ENCODE results near the gene ZFC3H1.
"Not testable (repeated sequence)": the region's sequence is repeated elsewhere in the genome, so short reads cannot be mapped to it uniquely, and the experiment has no call there.

ZFC3H1 gene

DNA sequence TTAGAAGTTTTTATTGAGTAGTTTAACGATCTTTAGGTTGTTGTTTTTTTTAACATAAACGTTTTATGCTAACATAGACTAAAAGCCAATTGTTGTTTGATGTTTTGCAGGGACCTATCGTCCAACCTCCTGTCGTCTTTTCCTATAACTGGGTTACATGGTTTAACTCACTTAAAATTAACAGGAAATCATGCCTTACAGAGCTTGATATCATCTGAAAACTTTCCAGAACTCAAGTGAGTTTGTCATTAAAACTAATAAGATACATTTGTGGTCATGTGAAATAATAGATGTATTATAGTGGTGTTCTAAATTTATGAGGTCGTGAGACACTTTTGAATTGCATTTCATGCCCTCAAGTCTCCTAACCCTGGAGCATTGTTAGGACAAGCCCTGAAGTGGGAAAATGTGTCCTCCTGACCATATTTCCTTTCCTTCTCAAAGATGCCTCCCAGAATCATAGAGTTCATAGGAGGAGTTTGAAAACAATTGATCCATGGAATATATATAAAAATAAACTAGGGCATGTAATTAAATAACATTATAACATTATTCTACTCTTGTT, 84.9 kb downstream of the ZFC3H1 start:
- no peak for DNase-seq (ENCODE audit: low spot score)

DNA sequence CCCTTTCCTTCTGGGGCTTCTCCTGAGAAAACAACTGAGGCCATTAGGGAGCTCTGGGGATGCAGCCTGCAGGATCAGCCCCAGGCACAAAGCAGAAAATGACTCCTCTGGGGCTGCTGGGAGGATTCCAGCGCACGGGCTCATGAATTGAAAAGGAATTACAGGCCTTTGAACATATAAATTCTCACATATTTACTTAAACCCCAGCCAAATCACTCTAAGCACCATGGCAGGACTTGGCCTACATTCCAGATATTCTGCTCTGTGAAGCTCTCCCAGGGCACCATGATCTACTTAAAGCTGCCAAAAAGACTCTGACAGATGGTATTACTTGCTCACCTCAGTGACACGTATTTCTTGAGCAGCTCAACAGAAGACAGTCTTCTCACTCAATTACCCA, 87.2 kb downstream of the ZFC3H1 start:
- no peak for DNase-seq (ENCODE audit: low spot score)

DNA sequence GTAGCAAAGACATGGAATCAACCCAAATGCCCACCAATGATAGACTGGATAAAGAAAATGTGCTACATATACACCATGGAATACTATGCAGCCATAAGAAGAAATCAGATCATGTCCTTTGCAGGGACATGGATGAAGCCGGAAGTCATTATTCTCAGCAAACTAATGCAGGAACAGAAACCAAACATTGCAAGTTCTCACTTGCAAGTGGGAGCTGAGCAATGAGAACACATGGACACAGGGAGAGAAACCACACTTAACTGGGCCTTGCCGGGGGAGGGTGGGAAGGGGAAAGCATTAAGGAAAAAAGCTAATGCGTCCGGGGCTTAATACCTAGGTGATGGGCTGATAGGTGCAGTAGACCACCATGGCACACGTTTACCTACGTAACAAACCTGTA, 93.8 kb downstream of the ZFC3H1 start:
- not testable (repeated sequence) for DNase-seq (ENCODE audit: low spot score)

DNA sequence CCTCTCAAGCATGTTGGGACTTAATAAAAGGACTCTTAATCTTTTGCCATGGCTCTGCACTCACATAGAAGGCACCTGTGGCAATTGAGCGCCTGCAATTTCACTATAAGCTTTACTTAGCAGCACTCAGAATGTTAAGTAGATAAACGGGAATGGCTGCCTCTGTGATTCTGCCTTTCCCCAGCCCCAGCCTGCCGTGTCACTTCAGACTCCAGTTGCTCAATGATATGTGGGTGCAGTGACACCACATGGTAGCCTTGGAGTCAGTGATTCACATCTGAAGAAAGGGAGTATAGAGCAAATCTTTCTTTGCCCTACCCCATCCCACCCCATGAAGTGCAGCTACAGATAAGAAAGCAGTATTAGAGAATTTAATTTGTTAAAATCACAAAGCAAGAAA, 96.1 kb downstream of the ZFC3H1 start:
- DNase-seq (ENCODE audit: low spot score) = no peak

DNA sequence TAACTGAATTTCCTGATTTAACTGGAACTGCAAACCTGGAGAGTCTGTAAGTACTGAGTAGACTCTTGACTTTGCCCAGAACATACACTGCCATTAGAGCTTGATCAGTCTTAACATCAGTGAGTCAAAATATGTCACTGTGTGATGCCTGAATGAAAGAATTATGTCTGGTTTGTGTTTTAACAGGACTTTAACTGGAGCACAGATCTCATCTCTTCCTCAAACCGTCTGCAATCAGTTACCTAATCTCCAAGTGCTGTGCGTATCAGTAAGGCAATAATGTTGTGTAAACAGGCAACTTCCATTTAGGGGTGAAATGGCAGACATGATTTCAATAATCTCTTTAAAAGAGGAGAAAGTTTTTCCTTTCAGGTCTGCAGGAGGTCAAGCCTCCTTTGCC, 97.0 kb downstream of the ZFC3H1 start:
- DNase-seq (ENCODE audit: low spot score) = no peak

DNA sequence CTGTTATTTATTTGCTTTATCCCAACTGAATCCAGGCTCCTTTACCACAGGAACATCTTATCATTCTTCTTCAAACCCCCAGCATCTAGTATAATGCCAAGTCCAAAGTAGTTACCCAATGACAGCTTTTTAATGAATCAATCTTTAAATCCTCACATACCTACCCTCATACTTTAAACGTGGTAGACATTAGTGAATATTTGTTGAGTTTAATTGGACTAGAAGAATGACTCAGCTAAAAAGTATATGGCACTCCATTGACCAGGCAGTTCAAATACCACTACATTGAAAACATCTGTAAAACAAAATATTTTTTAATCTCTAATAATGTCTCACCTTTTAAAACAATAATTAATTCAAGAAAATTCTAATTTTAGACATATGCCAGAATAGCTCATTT, 98.1 kb downstream of the ZFC3H1 start:
- no peak for DNase-seq (ENCODE audit: low spot score)

DNA sequence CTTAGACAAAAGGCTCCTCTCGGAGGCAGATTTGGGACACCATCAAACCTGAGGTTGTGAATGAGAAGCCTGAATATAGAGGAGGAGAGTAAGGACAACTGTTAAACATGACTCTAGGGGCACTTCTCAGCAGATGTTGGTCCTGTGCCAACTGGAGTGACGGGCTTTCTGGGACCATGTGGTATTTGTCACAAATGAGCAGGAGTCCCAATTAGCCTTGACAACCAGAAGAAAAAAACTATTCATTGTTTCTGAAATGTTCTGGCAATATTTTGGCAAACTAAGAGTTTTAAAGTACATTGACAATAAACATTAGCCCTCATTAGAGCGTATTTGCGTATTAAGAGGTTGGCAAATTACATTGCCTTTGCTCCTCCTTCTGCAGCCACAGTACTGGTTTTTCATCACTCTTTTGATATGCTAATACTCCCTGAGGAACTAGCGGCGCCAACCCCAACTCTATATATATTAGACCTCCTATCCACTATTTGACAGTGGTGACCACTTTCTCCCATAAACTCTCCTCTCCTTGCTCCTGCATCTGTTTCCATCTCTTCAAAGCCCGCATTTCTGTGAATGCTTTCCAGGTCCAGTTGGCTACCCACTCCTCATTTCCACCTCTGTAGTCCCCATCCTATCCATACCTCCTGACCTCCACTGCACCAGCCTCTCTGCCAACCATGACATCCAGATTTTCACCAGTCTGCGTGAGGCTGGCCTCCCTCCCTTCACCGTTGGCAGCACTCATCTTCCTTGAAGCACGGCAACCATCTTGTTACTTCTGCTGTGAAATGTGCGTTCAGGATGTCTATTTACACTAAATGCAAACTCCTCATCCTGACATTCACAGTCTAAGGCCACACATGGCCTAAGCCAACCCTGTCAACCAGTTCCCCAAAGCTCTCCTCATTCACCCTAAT, 100.7 kb downstream of the ZFC3H1 start:
- no peak for DNase-seq (ENCODE audit: low spot score)

All from HuH-7.5 (cell line).